ENCODE data around the gene CHRFAM7A.
"Not testable (repeated sequence)": the region's sequence is repeated elsewhere in the genome, so short reads cannot be mapped to it uniquely, and the experiment has no call there.

CHRFAM7A gene

GRCh38 chr15:30392766-30393663 is at the start of gene CHRFAM7A:
Gene CHRFAM7A (minus strand): TSS chr15:30393540. CDS start chr15:30383351, 10,189 bp downstream.
- DNase-seq = not testable (repeated sequence)

- not testable (repeated sequence) for DNase-seq
Measured at GRCh38 chr15:30438348-30438747, 45.0 kb upstream of the CHRFAM7A start.

- not testable (repeated sequence) for DNase-seq
Measured at GRCh38 chr15:30435878-30436277, 42.5 kb upstream of the CHRFAM7A start.

GRCh38 chr15:30420723-30421122 is 27.4 kb upstream of the CHRFAM7A start:
- DNase-seq = not testable (repeated sequence)

GRCh38 chr15:30414160-30414559 is 20.8 kb upstream of the CHRFAM7A start, which contains the start of gene GOLGA8R:
Gene GOLGA8R (minus strand): TSS chr15:30414260. CDS start chr15:30414162, 98 bp downstream.
- DNase-seq = not testable (repeated sequence)

GRCh38 chr15:30407636-30408035 is 14.3 kb upstream of the CHRFAM7A start:
- not testable (repeated sequence) for DNase-seq

GRCh38 chr15:30398988-30399387 is 5.6 kb upstream of the CHRFAM7A start:
- not testable (repeated sequence) for DNase-seq

GRCh38 chr15:30393664-30393991 is 288 bp upstream of the CHRFAM7A start:
- not testable (repeated sequence) for DNase-seq

- DNase-seq = not testable (repeated sequence)
Measured at GRCh38 chr15:30386318-30386887, 6.9 kb downstream of the CHRFAM7A start.

GRCh38 chr15:30377082-30377413 is 16.3 kb downstream of the CHRFAM7A start:
- not testable (repeated sequence) for DNase-seq

- not testable (repeated sequence) for DNase-seq
Measured at GRCh38 chr15:30376375-30377081, 16.8 kb downstream of the CHRFAM7A start.

- not testable (repeated sequence) for DNase-seq
Measured at GRCh38 chr15:30375872-30376271, 17.5 kb downstream of the CHRFAM7A start.

- not testable (repeated sequence) for DNase-seq
Measured at GRCh38 chr15:30374862-30375261, 18.5 kb downstream of the CHRFAM7A start.

- DNase-seq = not testable (repeated sequence)
Measured at GRCh38 chr15:30368271-30368670, 25.1 kb downstream of the CHRFAM7A start.

- not testable (repeated sequence) for DNase-seq
Measured at GRCh38 chr15:30367246-30367645, 26.1 kb downstream of the CHRFAM7A start.

- DNase-seq = not testable (repeated sequence)
Measured at GRCh38 chr15:30361404-30361803, 31.9 kb downstream of the CHRFAM7A start.

GRCh38 chr15:30360990-30361389 is 32.4 kb downstream of the CHRFAM7A start:
- not testable (repeated sequence) for DNase-seq

GRCh38 chr15:30355043-30355442 is 38.3 kb downstream of the CHRFAM7A start:
- not testable (repeated sequence) for DNase-seq

- DNase-seq = not testable (repeated sequence)
Measured at GRCh38 chr15:30349803-30350202, 43.5 kb downstream of the CHRFAM7A start.

- DNase-seq = not testable (repeated sequence)
Measured at GRCh38 chr15:30336584-30336983, 56.8 kb downstream of the CHRFAM7A start.

- not testable (repeated sequence) for DNase-seq
Measured at GRCh38 chr15:30334152-30334551, 59.2 kb downstream of the CHRFAM7A start.

- DNase-seq = not testable (repeated sequence)
Measured at GRCh38 chr15:30326145-30326544, 67.2 kb downstream of the CHRFAM7A start.

- DNase-seq = not testable (repeated sequence)
Measured at GRCh38 chr15:30321063-30321462, 72.3 kb downstream of the CHRFAM7A start.

Measured in NCI-H446 (cell line).